H7 (cell line): ENCODE measurements around the gene CAPS. TPM values are rescaled to one million over a fixed set of nuclear protein-coding genes. Genes with fewer than 3 reads are reported as not detected.

ENCODE experiments used
- DNase-seq: peaks from one replicate; pipeline ENCODE4 v3.0.0; 2012
- H3K27me3 ChIP-seq: 2 replicates; pipeline ENCODE4 v1.6.0; 2011; ENCODE audit warnings: mild to moderate bottlenecking, low read length; ENCODE audit not compliant: control insufficient read depth, insufficient read depth
- H3K36me3 ChIP-seq: replicated peaks from 2 replicates; pipeline ENCODE4 v1.5.1; 2011; ENCODE audit warnings: low read length; ENCODE audit not compliant: control insufficient read depth, insufficient read depth
- H3K4me3 ChIP-seq: 2 replicates; pipeline ENCODE4 v1.5.1; 2011; ENCODE audit warnings: low read depth, mild to moderate bottlenecking, control low read depth, low read length, moderate library complexity; ENCODE audit not compliant: insufficient read depth
- total RNA-seq: library from RNA; depleted of rRNA; stranded (reverse); fragments of >200 nt; shearing (Covaris generic); gene quantifications from 2 replicates; pipeline ENCODE4 v1.2.3, GENCODE V29; 2014

Gene CAPS
- total RNA-seq, 1 experiment from 2014 or later: 2.2 TPM

- no peak overlapping the region for H3K4me3 ChIP-seq
- H3K27me3 ChIP-seq: no peaks in the 10 kb centered on the region
- no peak for DNase-seq
- H3K36me3 ChIP-seq: peaks cover 12% of the 10 kb centered on the region
Measured at GRCh38 chr19:5914358-5914774, 312 bp downstream of the CAPS start.

- H3K4me3 ChIP-seq: no peak overlapping the region
- peak; percentile 67 for DNase-seq
- H3K27me3 ChIP-seq: no peaks in the 10 kb centered on the region
- peaks cover 14% of the 10 kb centered on the region for H3K36me3 ChIP-seq
Measured at GRCh38 chr19:5914946-5915781, 1.1 kb downstream of the CAPS start.

GRCh38 chr19:5915782-5916165 lies 1.7 kb downstream of the CAPS start:
- H3K36me3 ChIP-seq: peaks cover 16% of the 10 kb centered on the region
- H3K27me3 ChIP-seq: no peaks in the 10 kb centered on the region
- H3K4me3 ChIP-seq: no peak overlapping the region
- DNase-seq: no peak

GRCh38 chr19:5916181-5916708 lies 2.2 kb downstream of the CAPS start:
- no peaks in the 10 kb centered on the region for H3K27me3 ChIP-seq
- no peak for DNase-seq
- no peak overlapping the region for H3K4me3 ChIP-seq
- peaks cover 16% of the 10 kb centered on the region for H3K36me3 ChIP-seq

GRCh38 chr19:5917431-5918107 lies 3.5 kb downstream of the CAPS start:
- DNase-seq: no peak
- Histone ChIP-seq H3K4me3 (no peak overlapping the region), H3K36me3 (peaks cover 19% of the 10 kb centered on the region), H3K27me3 (no peaks in the 10 kb centered on the region)

GRCh38 chr19:5918463-5919079 lies 4.5 kb downstream of the CAPS start:
- Histone ChIP-seq H3K27me3 (no peaks in the 10 kb centered on the region), H3K4me3 (no peak overlapping the region), H3K36me3 (peaks cover 21% of the 10 kb centered on the region)
- DNase-seq: no peak

- no peak for DNase-seq
- H3K36me3 ChIP-seq: peaks cover 35% of the 10 kb centered on the region
- no peak overlapping the region for H3K4me3 ChIP-seq
- H3K27me3 ChIP-seq: no peaks in the 10 kb centered on the region
Measured at GRCh38 chr19:5921516-5922160, 7.6 kb downstream of the CAPS start.

GRCh38 chr19:5922161-5922545 lies 8.1 kb downstream of the CAPS start:
- Histone ChIP-seq H3K36me3 (peaks cover 39% of the 10 kb centered on the region), H3K4me3 (no peak overlapping the region), H3K27me3 (no peaks in the 10 kb centered on the region)
- no peak for DNase-seq

GRCh38 chr19:5923356-5923755 lies 9.3 kb downstream of the CAPS start:
- DNase-seq: no peak
- H3K4me3 ChIP-seq: no peak overlapping the region
- no peaks in the 10 kb centered on the region for H3K27me3 ChIP-seq
- peaks cover 43% of the 10 kb centered on the region for H3K36me3 ChIP-seq

GRCh38 chr19:5925830-5926427 lies 11.9 kb downstream of the CAPS start:
- Histone ChIP-seq H3K27me3 (no peaks in the 10 kb centered on the region), H3K4me3 (no peak overlapping the region), H3K36me3 (peaks cover 51% of the 10 kb centered on the region)
- no peak for DNase-seq

GRCh38 chr19:5926641-5927440 lies 12.8 kb downstream of the CAPS start:
- DNase-seq: no peak
- H3K4me3 ChIP-seq: no peak overlapping the region
- H3K27me3 ChIP-seq: no peaks in the 10 kb centered on the region
- H3K36me3 ChIP-seq: peaks cover 53% of the 10 kb centered on the region

- H3K36me3 ChIP-seq: peaks cover 51% of the 10 kb centered on the region
Measured at GRCh38 chr19:5927441-5927821, 13.4 kb downstream of the CAPS start.

GRCh38 chr19:5929179-5929578 lies 15.1 kb downstream of the CAPS start:
- H3K4me3 ChIP-seq: no peak overlapping the region
- peaks cover 44% of the 10 kb centered on the region for H3K36me3 ChIP-seq
- DNase-seq: no peak
- no peaks in the 10 kb centered on the region for H3K27me3 ChIP-seq

More at GRCh38 chr19:5927441-5927821, 13.4 kb downstream of the CAPS start:
- Histone ChIP-seq H3K27me3 (no peaks in the 10 kb centered on the region), H3K4me3 (no peak overlapping the region)
- DNase-seq: no peak
